Loucy (cell line): ENCODE data around the gene MOB1A.

ENCODE experiments used
- CTCF ChIP-seq: fragments of 200-600 bp; sonication (generic); conservative IDR thresholded peaks from 2 replicates; pipeline ENCODE4 v1.5.1; 2014; ENCODE audit warnings: mild to moderate bottlenecking, antibody characterized with exemption, low read length
- EZH2phosphoT487 ChIP-seq: fragments of 200-600 bp; IDR thresholded peaks from 2 replicates; pipeline ENCODE4 v1.6.1; 2018; ENCODE audit warnings: antibody characterized with exemption, mild to moderate bottlenecking, moderate library complexity, borderline replicate concordance

- TF ChIP-seq CTCF, result no peak
- TF ChIP-seq EZH2phosphoT487, result no peak
Measured at GRCh38 chr2:74128206-74128605, 50.5 kb downstream of the MOB1A start.
